GM18870 (cell line): Measurements from ENCODE around the gene OR10H1.
A peak's percentile ranks its signal among the peaks of the same experiment; 100 is the strongest.
"Not testable (repeated sequence)": the region's sequence is repeated elsewhere in the genome, so short reads cannot be mapped to it uniquely, and the experiment has no call there.

Experiments used
- ATAC-seq: cut with Tn5 transposase; IDR thresholded peaks from one replicate; pipeline ENCODE4 v1.9.1; 2021; ENCODE audit warnings: moderate library complexity; ENCODE audit not compliant: unreplicated experiment

OR10H1 gene

GRCh38 chr19:15815306-15815705 is at the start of gene OR10H1:
Gene OR10H1 (minus strand): TSS chr19:15815664. CDS start chr19:15808037, 7,627 bp downstream.
- ATAC-seq, result no peak

GRCh38 chr19:15864824-15865223 is 49.4 kb upstream of the OR10H1 start:
- ATAC-seq, result no peak

- no peak for ATAC-seq
Observed at GRCh38 chr19:15863272-15863671, 47.8 kb upstream of the OR10H1 start.

- ATAC-seq, result no peak
Observed at GRCh38 chr19:15862444-15862843, 47.0 kb upstream of the OR10H1 start.

- no peak for ATAC-seq
Observed at GRCh38 chr19:15860522-15860921, 45.1 kb upstream of the OR10H1 start.

- no peak for ATAC-seq
Observed at GRCh38 chr19:15859187-15859586, 43.7 kb upstream of the OR10H1 start.

- no peak for ATAC-seq
Observed at GRCh38 chr19:15850385-15850784, 34.9 kb upstream of the OR10H1 start.

GRCh38 chr19:15846923-15847322 is 31.5 kb upstream of the OR10H1 start:
- no peak for ATAC-seq

GRCh38 chr19:15843894-15844222 is 28.4 kb upstream of the OR10H1 start:
- ATAC-seq, result not testable (repeated sequence)

GRCh38 chr19:15843203-15843893 is 27.9 kb upstream of the OR10H1 start:
- ATAC-seq, result no peak

GRCh38 chr19:15841875-15842569 is 26.6 kb upstream of the OR10H1 start:
- no peak for ATAC-seq

GRCh38 chr19:15840833-15841232 is 25.4 kb upstream of the OR10H1 start:
- no peak for ATAC-seq

- ATAC-seq, result not testable (repeated sequence)
Observed at GRCh38 chr19:15839888-15840287, 24.4 kb upstream of the OR10H1 start.

- no peak for ATAC-seq
Observed at GRCh38 chr19:15838351-15838750, 22.9 kb upstream of the OR10H1 start.

- no peak for ATAC-seq
Observed at GRCh38 chr19:15837221-15837731, 21.8 kb upstream of the OR10H1 start.

GRCh38 chr19:15836330-15837220 is 21.1 kb upstream of the OR10H1 start:
- ATAC-seq, result peak; percentile 93

- not testable (repeated sequence) for ATAC-seq
Observed at GRCh38 chr19:15835565-15836329, 20.3 kb upstream of the OR10H1 start.

- not testable (repeated sequence) for ATAC-seq
Observed at GRCh38 chr19:15834232-15834631, 18.8 kb upstream of the OR10H1 start.

- ATAC-seq, result no peak
Observed at GRCh38 chr19:15831626-15832025, 16.2 kb upstream of the OR10H1 start.

- no peak for ATAC-seq
Observed at GRCh38 chr19:15829786-15830185, 14.3 kb upstream of the OR10H1 start.

- no peak for ATAC-seq
Observed at GRCh38 chr19:15829306-15829698, 13.8 kb upstream of the OR10H1 start.
